Stimulated activated effector memory CD8-positive, alpha-beta T cell treated with anti-CD3 and anti-CD28 coated beads, Interleukin-12 subunit alpha, Interleukin-12 subunit beta, amount 100 ng/mL, for 72 hours (primary cell): Measurements from ENCODE around the gene TPST2.

Experiments
- ATAC-seq: fragments of 150-1000 bp; cut with Tn5 transposase; 2 replicates; pipeline ENCODE4 v1.10.0; 2021
- DNase-seq, 2 donors: peaks; one replicate each; pipeline ENCODE4 v3.0.0; 2021 to 2022; ENCODE audit warnings: low spot score in 2 of 2
- H3K27ac Mint-ChIP-seq: one replicate; pipeline ENCODE4 v1.8.0; 2022; ENCODE audit warnings: mild to moderate bottlenecking, mixed read lengths
- H3K36me3 Mint-ChIP-seq: one replicate; pipeline ENCODE4 v1.8.0; 2022; ENCODE audit warnings: mild to moderate bottlenecking, mixed read lengths
- H3K4me1 Mint-ChIP-seq: one replicate; pipeline ENCODE4 v1.8.0; 2022; ENCODE audit warnings: mixed read lengths
- H3K4me3 Mint-ChIP-seq: one replicate; pipeline ENCODE4 v1.8.0; 2022; ENCODE audit warnings: mild to moderate bottlenecking, mixed read lengths
- H3K9me3 Mint-ChIP-seq: one replicate; pipeline ENCODE4 v1.8.0; 2022; ENCODE audit warnings: mixed read lengths

Gene TPST2

DNA sequence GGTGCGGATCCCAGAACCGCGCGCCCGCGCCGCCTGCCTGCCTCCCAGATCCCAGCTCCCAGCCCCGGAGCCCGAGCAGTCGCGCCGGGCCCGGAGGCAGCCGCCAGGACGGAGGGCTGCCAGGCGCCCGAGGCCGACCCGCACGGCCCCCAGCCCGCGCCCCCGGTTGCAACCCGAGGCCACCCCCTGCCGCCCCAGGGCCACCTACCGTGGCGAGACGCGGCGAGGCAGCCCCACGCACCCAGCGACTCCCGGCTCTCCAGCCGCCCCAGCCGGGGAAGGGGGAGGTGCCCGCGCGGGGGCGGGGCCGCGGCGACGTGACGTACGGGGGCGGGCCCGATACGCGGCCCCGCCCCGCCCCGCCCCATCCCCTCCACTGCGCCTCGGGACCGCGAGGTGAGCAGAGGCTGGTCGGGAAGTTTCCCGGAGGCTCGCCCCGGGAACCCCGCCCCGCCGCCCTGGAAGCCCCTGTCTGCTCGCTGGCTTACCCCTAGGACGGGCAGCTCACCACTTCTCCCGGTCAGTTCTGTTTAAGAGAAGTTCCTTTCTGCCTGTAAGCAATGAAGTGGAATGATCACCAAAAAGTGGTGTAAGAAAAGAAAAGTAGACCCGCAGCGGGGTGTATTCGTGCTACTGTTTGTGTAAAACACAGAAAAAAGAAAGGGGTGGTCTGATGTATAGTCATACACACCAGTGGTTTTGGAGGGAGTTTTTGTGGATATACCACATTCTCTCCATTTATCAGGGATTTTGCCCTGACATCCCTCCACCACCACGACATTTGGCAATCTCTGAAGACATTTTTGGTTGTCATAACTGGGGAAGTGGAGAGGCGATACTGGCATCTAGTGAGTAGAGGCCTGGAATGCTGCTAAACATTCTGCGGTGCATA lies at the start of gene TPST2:
Gene TPST2, minus strand, starts transcription at position 288 of the 892 bp plus-strand sequence. CDS start 48,502 bp downstream, outside the sequence.
- no peaks in the 10 kb centered on the region for H3K9me3 Mint-ChIP-seq
- H3K4me1 Mint-ChIP-seq, result peaks cover 81% of the 10 kb centered on the region
- H3K36me3 Mint-ChIP-seq, result peaks cover 8% of the 10 kb centered on the region
- peak within 1 kb of the TSS; percentile 90 for H3K27ac Mint-ChIP-seq
- peak; percentile 82 to 88 for DNase-seq
- H3K4me3 Mint-ChIP-seq, result peak within 1 kb of the TSS; percentile 83
- ATAC-seq, result peak; percentile 86

DNA sequence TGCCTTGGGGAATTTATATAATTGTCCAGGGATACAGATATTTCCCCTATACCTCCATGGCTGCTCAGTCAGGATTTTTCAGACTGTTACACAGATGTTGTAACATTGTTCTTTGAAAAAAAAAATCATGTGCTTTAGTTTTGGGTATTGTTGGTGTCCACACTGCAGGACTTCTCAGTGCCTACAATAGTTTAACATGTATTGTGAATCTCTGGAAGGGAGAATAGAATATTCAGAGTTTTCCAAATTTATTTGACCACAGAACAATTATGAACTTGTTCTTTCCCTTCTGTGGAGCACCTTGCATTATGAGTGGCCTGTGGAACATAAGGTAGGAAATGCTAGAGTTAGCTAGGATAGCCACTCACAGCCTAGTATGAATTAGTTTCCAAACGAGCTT lies 46.4 kb upstream of the TPST2 start:
- ATAC-seq (no peak), DNase-seq (no peak)
- H3K9me3 Mint-ChIP-seq, result no peaks in the 10 kb centered on the region
- no peak overlapping the region for H3K4me3 Mint-ChIP-seq
- H3K27ac Mint-ChIP-seq, result peak overlapping the region; percentile 50
- H3K4me1 Mint-ChIP-seq, result peaks cover 32% of the 10 kb centered on the region
- H3K36me3 Mint-ChIP-seq, result no peaks in the 10 kb centered on the region

GRCh38 chr22:26635117-26635516 lies 45.2 kb upstream of the TPST2 start:
- DNase-seq (no peak), ATAC-seq (no peak)
- H3K9me3 Mint-ChIP-seq, result no peaks in the 10 kb centered on the region
- no peak overlapping the region for H3K27ac Mint-ChIP-seq
- H3K4me3 Mint-ChIP-seq, result no peak overlapping the region
- H3K4me1 Mint-ChIP-seq, result peaks cover 23% of the 10 kb centered on the region
- no peaks in the 10 kb centered on the region for H3K36me3 Mint-ChIP-seq

DNA sequence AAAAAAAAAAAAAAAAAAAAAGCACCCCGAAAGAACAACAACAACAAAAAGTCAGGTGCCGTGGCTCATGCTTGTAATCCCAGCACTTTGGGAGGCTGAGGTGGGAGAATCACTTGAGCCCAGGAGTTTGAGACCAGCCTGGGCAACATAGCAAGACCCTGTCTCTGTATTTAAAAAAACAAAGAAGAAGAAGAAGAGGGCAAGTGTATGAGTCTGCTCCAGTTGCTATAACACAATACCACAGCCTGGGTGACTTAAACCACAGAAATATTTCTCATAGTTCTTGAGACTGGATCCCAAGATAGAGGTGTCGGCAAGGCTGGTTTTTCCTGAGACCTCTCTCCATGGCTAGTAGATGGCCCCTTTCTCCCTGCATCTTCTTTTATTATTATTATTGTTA lies 44.3 kb upstream of the TPST2 start:
- Mint-ChIP-seq H3K27ac (peak overlapping the region; percentile 30), H3K36me3 (no peaks in the 10 kb centered on the region), H3K4me1 (peaks cover 18% of the 10 kb centered on the region), H3K9me3 (no peaks in the 10 kb centered on the region), H3K4me3 (no peak overlapping the region)
- DNase-seq (no peak), ATAC-seq (no peak)

DNA sequence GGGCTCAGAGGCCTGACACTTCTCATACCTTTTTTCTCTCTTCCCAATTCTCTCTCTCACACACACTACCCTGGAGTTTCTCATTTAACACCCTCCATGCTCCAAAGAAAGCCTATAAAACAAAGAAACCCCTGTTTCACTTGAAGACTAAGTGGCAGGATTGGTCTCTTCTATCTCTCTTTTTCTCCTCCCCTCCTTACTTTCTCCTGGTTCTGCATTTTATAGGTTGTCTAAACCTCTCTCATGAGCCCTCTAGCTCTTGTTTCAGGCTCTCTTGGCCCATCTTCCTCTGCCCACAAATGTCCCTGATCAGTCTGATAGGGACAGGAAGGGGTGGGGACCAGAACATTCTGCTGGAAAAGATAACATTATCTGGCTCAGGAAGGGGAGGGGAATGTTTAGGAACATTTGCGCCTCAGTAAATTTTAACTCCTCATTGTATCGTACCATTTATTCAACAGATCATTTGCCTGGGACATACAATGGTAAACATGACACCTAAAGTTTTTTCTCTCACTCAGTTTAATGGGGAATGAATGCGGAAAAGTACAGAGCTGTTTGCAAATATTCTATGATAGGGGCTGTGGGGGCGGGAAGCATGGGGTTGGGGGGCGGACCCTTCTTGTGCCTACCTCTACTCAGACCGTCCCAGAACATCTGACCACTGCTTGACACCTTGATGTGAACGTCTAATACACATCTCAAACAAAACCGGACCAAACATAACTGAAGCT lies 42.7 kb upstream of the TPST2 start:
- no peak overlapping the region for H3K4me3 Mint-ChIP-seq
- peaks cover 2% of the 10 kb centered on the region for H3K36me3 Mint-ChIP-seq
- DNase-seq (no peak), ATAC-seq (no peak)
- H3K4me1 Mint-ChIP-seq, result peaks cover 25% of the 10 kb centered on the region
- peak overlapping the region; percentile 36 for H3K27ac Mint-ChIP-seq
- no peaks in the 10 kb centered on the region for H3K9me3 Mint-ChIP-seq

- DNase-seq, result no peak
These were observed 41.4 kb upstream of the TPST2 start for GRCh38 chr22:26631282-26631681.

GRCh38 chr22:26629988-26630761 lies 40.2 kb upstream of the TPST2 start:
- DNase-seq (no peak), ATAC-seq (no peak)
- no peak overlapping the region for H3K27ac Mint-ChIP-seq
- no peak overlapping the region for H3K4me3 Mint-ChIP-seq
- H3K4me1 Mint-ChIP-seq, result peaks cover 24% of the 10 kb centered on the region
- no peaks in the 10 kb centered on the region for H3K9me3 Mint-ChIP-seq
- peaks cover 7% of the 10 kb centered on the region for H3K36me3 Mint-ChIP-seq

More at GRCh38 chr22:26631282-26631681, 41.4 kb upstream of the TPST2 start:
- Mint-ChIP-seq H3K4me3 (no peak overlapping the region), H3K27ac (no peak overlapping the region), H3K36me3 (peaks cover 7% of the 10 kb centered on the region), H3K9me3 (no peaks in the 10 kb centered on the region), H3K4me1 (peaks cover 24% of the 10 kb centered on the region)
- ATAC-seq, result no peak

DNA sequence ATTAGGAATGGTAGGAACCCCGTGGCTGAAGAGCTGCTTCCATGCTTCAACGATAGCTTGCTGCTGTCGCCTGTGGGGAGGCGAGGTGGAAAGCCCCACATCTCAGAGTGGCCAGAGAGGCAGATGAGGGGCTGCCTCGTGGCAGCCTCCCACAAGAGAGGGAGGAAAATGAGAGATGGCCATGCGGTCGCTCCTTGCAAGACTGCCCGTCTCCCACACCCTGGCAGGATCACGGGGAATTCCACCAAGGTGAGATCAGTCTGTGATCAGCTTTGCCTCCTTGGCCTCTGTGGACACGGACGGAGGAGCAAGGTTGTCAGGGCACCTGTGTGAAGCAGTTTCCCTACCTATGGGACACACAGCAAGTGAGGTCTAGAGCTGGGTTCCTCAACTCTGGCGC lies 34.9 kb upstream of the TPST2 start:
- ATAC-seq (no peak), DNase-seq (no peak)
- Mint-ChIP-seq H3K36me3 (peaks cover 7% of the 10 kb centered on the region), H3K4me1 (peaks cover 16% of the 10 kb centered on the region), H3K4me3 (no peak overlapping the region), H3K27ac (peak overlapping the region; percentile 5), H3K9me3 (peaks cover 8% of the 10 kb centered on the region)

- peaks cover 24% of the 10 kb centered on the region for H3K4me1 Mint-ChIP-seq
- H3K9me3 Mint-ChIP-seq, result peaks cover 8% of the 10 kb centered on the region
- peak overlapping the region; percentile 5 for H3K27ac Mint-ChIP-seq
- ATAC-seq (no peak), DNase-seq (no peak)
- peaks cover 7% of the 10 kb centered on the region for H3K36me3 Mint-ChIP-seq
- H3K4me3 Mint-ChIP-seq, result no peak overlapping the region
These were observed 34.1 kb upstream of the TPST2 start for GRCh38 chr22:26623984-26624383.

- Mint-ChIP-seq H3K4me3 (no peak within 1 kb of the TSS), H3K27ac (no peak within 1 kb of the TSS), H3K4me1 (peaks cover 23% of the 10 kb centered on the region), H3K36me3 (no peaks in the 10 kb centered on the region), H3K9me3 (peaks cover 8% of the 10 kb centered on the region)
- no peak for DNase-seq
- no peak for ATAC-seq
These were observed 31.7 kb upstream of the TPST2 start, which contains the start of gene CRYBA4 for GRCh38 chr22:26621663-26622062. Gene CRYBA4, plus strand, starts transcription at chr22:26621963. Its CDS starts 634 bp downstream, at chr22:26622597.

- ATAC-seq, result no peak
- DNase-seq, result no peak
- peak overlapping the region; percentile 72 for H3K27ac Mint-ChIP-seq
- H3K4me3 Mint-ChIP-seq, result no peak overlapping the region
- H3K9me3 Mint-ChIP-seq, result peaks cover 8% of the 10 kb centered on the region
- peaks cover 23% of the 10 kb centered on the region for H3K4me1 Mint-ChIP-seq
- H3K36me3 Mint-ChIP-seq, result no peaks in the 10 kb centered on the region
These were observed 30.3 kb upstream of the TPST2 start for GRCh38 chr22:26620197-26620596.

DNA sequence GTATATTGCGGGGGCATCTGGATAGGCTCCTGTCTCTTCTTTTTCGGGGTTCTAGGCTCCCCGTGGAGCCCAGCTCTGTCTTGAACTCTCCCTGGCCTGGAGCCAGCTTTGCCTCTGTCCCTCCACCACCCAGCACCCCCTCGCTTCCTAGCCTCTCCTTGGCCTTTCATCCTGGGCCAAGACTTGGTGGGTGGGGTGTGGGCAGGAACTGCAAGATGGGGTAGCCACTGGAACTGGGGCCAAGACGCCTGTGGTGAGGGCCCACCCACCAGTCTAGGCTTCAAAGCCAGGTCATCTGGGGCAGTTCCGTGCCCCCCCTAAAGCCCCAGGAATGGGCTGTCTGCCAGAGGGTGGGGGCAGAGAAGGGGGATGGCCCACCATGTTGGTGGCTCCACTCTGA lies 29.6 kb upstream of the TPST2 start:
- DNase-seq, result no peak
- Mint-ChIP-seq H3K27ac (peak overlapping the region; percentile 72), H3K9me3 (peaks cover 8% of the 10 kb centered on the region), H3K4me1 (peaks cover 23% of the 10 kb centered on the region), H3K4me3 (no peak overlapping the region), H3K36me3 (no peaks in the 10 kb centered on the region)
- ATAC-seq, result no peak

GRCh38 chr22:26618455-26618854 lies 28.5 kb upstream of the TPST2 start:
- Mint-ChIP-seq H3K36me3 (no peaks in the 10 kb centered on the region), H3K27ac (peak overlapping the region; percentile 72), H3K4me3 (no peak overlapping the region), H3K4me1 (peaks cover 23% of the 10 kb centered on the region), H3K9me3 (no peaks in the 10 kb centered on the region)
- ATAC-seq, result no peak
- no peak for DNase-seq

- Mint-ChIP-seq H3K36me3 (peaks cover 6% of the 10 kb centered on the region), H3K27ac (peak within 1 kb of the TSS; percentile 72), H3K9me3 (no peaks in the 10 kb centered on the region), H3K4me3 (no peak within 1 kb of the TSS), H3K4me1 (peaks cover 30% of the 10 kb centered on the region)
- DNase-seq (no peak), ATAC-seq (peak; percentile 8)
These were observed 27.6 kb upstream of the TPST2 start, which contains the start of gene CRYBB1 for GRCh38 chr22:26617271-26618199. Gene CRYBB1, minus strand, starts transcription at chr22:26618027. Its CDS starts 1,708 bp downstream, at chr22:26616319.
